Stimulated activated CD8-positive, alpha-beta memory T cell treated with anti-CD3 and anti-CD28 coated beads, Interleukin-7, amount 100 ng/mL, for 48 hours (primary cell): Measurements from ENCODE around the gene CNTN4.
"Not testable (repeated sequence)": the region's sequence is repeated elsewhere in the genome, so short reads cannot be mapped to it uniquely, and the experiment has no call there.

Experiments used
- DNase-seq, 2 donors: peaks; one replicate each; pipeline ENCODE4 v3.0.0-alpha.2; 2020; ENCODE audit warnings: low read depth in 1 of 2; ENCODE audit errors: extremely low read depth in 1 of 2

The CNTN4 gene

GRCh38 chr3:2945121-2945520 lies 846.5 kb downstream of the CNTN4 start:
- no peak for DNase-seq

GRCh38 chr3:2947536-2947935 lies 848.9 kb downstream of the CNTN4 start:
- DNase-seq, result no peak

- no peak for DNase-seq
These were observed 850.2 kb downstream of the CNTN4 start for GRCh38 chr3:2948882-2949281.

GRCh38 chr3:2950159-2950558 lies 851.5 kb downstream of the CNTN4 start:
- no peak for DNase-seq

- no peak for DNase-seq
These were observed 858.4 kb downstream of the CNTN4 start for GRCh38 chr3:2957115-2957514.

GRCh38 chr3:2958551-2958950 lies 859.9 kb downstream of the CNTN4 start:
- DNase-seq, result no peak

GRCh38 chr3:2961576-2961975 lies 862.9 kb downstream of the CNTN4 start:
- DNase-seq, result no peak

- no peak for DNase-seq
These were observed 869.2 kb downstream of the CNTN4 start for GRCh38 chr3:2967871-2968270.

- no peak for DNase-seq
These were observed 869.8 kb downstream of the CNTN4 start for GRCh38 chr3:2968475-2968874.

- DNase-seq, result no peak
These were observed 877.5 kb downstream of the CNTN4 start for GRCh38 chr3:2976212-2976611.

GRCh38 chr3:2976796-2977195 lies 878.1 kb downstream of the CNTN4 start:
- no peak for DNase-seq

GRCh38 chr3:2978977-2979732 lies 880.5 kb downstream of the CNTN4 start:
- no peak for DNase-seq

- no peak for DNase-seq
These were observed 885.6 kb downstream of the CNTN4 start for GRCh38 chr3:2984005-2984830.

- no peak for DNase-seq
These were observed 886.2 kb downstream of the CNTN4 start for GRCh38 chr3:2984831-2985220.

- no peak for DNase-seq
These were observed 886.8 kb downstream of the CNTN4 start for GRCh38 chr3:2985479-2985878.

GRCh38 chr3:2992534-2992933 lies 893.9 kb downstream of the CNTN4 start:
- no peak for DNase-seq

GRCh38 chr3:2993130-2993529 lies 894.5 kb downstream of the CNTN4 start:
- DNase-seq, result not testable (repeated sequence)

- DNase-seq, result no peak
These were observed 895.1 kb downstream of the CNTN4 start for GRCh38 chr3:2993736-2994135.

GRCh38 chr3:2995195-2995594 lies 896.5 kb downstream of the CNTN4 start:
- no peak for DNase-seq

- no peak for DNase-seq
These were observed 906.6 kb downstream of the CNTN4 start for GRCh38 chr3:3005146-3005744.

GRCh38 chr3:3013317-3014052 lies 914.8 kb downstream of the CNTN4 start:
- no peak for DNase-seq
